Motor neuron (in vitro differentiated cells): ENCODE measurements around the gene HNRNPDL. TPM values are rescaled to one million over a fixed set of nuclear protein-coding genes. Genes with fewer than 3 reads are reported as not detected.
"Not testable (repeated sequence)": the region's sequence is repeated elsewhere in the genome, so short reads cannot be mapped to it uniquely, and the experiment has no call there.

Source experiments
- ATAC-seq, 8 experiments: fragments of 200-7000 bp; cut with Tn5 transposase; replicated peaks in 6 of 8; 2 replicates each; pipeline ENCODE4 v1.8.0; 2021; ENCODE audit warnings: mild to moderate bottlenecking in 8 of 8, moderate library complexity in 8 of 8
- H3K27ac ChIP-seq, 2 donors: fragments of 250-450 bp; sonication (Bioruptor Pico); 2 replicates each; pipeline ENCODE4 v1.9.0; 2021; ENCODE audit warnings: antibody characterized with exemption in 2 of 2, mild to moderate bottlenecking in 2 of 2, moderate library complexity in 1 of 2
- H3K4me1 ChIP-seq, 2 donors: fragments of 250-450 bp; sonication (Bioruptor Pico); replicated peaks in 1 of 2; 2 replicates each; pipeline ENCODE4 v1.6.1; 2021; ENCODE audit warnings: antibody characterized with exemption in 2 of 2, mild to moderate bottlenecking in 2 of 2, moderate library complexity in 1 of 2
- H3K4me3 ChIP-seq, 5 donors: fragments of 250-450 bp; sonication (Bioruptor Pico); 2 replicates each; pipeline ENCODE4 v1.9.0; 2021; ENCODE audit warnings: antibody characterized with exemption in 5 of 5, mild to moderate bottlenecking in 5 of 5, moderate library complexity in 4 of 5
- WGBS, 10 experiments: fragments of 450-650 bp; shearing (Covaris generic); methylation state at CpG; one replicate each; pipeline ENCODE4 v1.0.0; 2022; 5-methylcytosine and 5-hydroxymethylcytosine counted together
- in situ Hi-C, 9 experiments: fragments of 400-800 bp; cut with MboI; loops; one replicate each; pipeline ENCODE4 v1.15.0; 2021; ENCODE audit warnings: low sequenced_read_pairs in 9 of 9, low pct_unique_long_range_greater_than_20kb in 2 of 9; ENCODE audit not compliant: unreplicated experiment in 9 of 9
- total RNA-seq, 8 experiments: library from RNA; unstranded; fragments of 300-600 nt; gene quantifications; 2 replicates each; pipeline versions ENCODE4 v1.2.3 to v1.2.4, GENCODE V29; 2022

The HNRNPDL gene
- 100 to 1,000 TPM; 255 to 791 (median 419) TPM for total RNA-seq

DNA sequence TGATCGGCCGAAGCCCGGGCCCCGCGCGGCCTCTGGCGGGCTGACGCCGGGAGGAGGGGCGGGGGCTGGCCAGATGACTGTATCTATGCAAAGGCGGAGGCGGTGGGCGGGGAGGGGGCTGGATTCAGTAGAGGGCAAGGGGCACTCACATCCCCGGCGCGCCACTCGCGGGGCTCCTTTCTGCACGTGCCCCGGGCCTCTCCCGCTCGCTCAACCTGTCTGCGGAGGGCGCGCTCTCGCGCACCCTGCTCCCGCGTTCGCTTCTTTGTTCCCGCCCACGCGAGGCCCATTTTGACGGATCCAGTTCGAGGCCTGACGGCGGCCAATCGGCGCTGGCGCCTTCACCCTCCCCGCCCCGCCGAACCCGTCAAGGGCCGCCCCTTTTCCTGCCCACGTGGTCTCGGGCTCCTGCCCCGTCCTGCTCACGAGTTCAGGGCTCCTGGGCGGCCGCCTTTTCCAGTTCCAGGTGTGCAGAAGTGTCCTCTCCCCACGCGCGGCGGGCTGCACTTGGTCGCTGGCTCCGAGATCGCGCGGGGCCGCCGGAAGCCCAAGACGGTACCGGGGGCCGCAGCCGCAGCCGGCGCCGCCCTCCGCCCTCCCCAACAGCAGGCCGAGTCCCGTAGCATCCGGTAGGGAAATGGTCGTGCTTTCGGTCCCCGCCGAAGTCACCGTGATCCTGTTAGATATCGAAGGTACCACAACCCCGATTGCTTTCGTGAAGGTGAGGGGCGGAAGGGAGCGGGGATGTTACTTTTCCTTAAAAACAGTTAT lies at the start of gene HNRNPDL, which contains the start of gene ENOPH1:
Gene HNRNPDL (minus strand): TSS at position 270 of the 771 bp plus-strand sequence. CDS start 772 bp downstream, outside the sequence.
Gene ENOPH1 (plus strand): TSS at position 398 of the 771 bp plus-strand sequence. CDS start 240 bp downstream, at position 638.
- peak; percentile 69 to 82 (median 78) for ATAC-seq

DNA sequence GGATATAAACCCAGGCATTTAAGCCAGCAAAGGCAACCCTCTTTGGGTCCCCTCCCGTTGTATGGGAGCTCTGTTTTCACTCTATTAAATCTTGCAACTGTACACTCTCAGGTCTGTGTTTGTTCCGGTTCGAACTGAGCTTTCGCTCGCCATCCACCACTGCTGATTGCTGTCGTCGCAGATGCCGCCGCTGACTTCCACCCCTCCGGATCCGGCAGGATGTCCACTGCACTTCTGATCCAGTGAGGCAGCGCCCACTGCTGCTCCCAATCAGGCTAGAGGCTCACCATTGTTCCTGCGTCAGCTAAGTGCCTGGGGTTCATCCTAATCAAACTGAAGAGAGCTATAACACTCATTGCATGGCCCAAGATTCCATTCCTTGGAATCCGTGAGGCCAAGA lies 49.3 kb upstream of the HNRNPDL start:
- no peak overlapping the region for H3K27ac ChIP-seq
- no peak overlapping the region for H3K4me3 ChIP-seq
- H3K4me1 ChIP-seq: no peaks in the 10 kb centered on the region
- ATAC-seq: no peak
- in situ Hi-C loops: loop anchor here in 1 of 9 experiments (25.0 kb wide), 1 partner anchor 258 kb away; no protein-coding TSS in a partner anchor
- WGBS, 10 experiments: 50 to 100% (median 97%) methylated on average over 1 to 6 of the region's 14 CpGs; no CpG with 5 or more reads in 3 of the 10 experiments

More for the DNA sequence above, at the start of gene HNRNPDL, which contains the start of gene ENOPH1:
- WGBS, 10 experiments: 0 to 3% (median 0%) methylated on average over 1 to 10 of the region's 83 CpGs; no CpG with 5 or more reads in 5 of the 10 experiments
- H3K4me1 ChIP-seq: peaks cover 6 to 19% of the 10 kb centered on the region in 2 donors
- in situ Hi-C loops: no loop called here
- peak within 1 kb of the TSS; percentile 98 to 99 for H3K27ac ChIP-seq
- H3K4me3 ChIP-seq: peak within 1 kb of the TSS; percentile 70 to 99 (median 96)

DNA sequence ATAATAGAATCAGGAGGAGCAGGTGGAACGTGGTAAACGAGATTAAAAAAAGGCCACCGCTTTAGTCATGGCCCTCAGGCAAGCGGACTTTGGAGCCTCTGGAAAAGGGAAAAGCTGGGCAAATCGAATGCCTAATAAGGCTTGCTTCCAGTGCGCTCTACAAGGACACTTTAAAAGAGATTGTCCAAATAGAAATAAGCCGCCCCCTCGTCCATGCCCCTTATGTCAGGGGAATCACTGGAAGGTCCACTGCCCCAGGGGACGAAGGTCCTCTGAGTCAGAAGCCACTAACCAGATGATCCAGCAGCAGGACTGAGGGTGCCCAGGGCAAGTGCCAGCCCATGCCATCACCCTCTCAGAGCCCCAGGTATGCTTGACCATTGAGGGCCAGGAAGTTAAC lies 47.2 kb upstream of the HNRNPDL start:
- not testable (repeated sequence) for H3K4me3 ChIP-seq, H3K4me1 ChIP-seq, ATAC-seq, H3K27ac ChIP-seq
- 30 to 90% (median 78%) methylated on average over 2 of the region's 9 CpGs; no CpG with 5 or more reads in 6 of the 10 experiments for WGBS, 10 experiments
- in situ Hi-C loops: loop anchor here in 1 of 9 experiments (25.0 kb wide), 1 partner anchor 260 kb away; no protein-coding TSS in a partner anchor

- H3K4me1 ChIP-seq, H3K27ac ChIP-seq, ATAC-seq, H3K4me3 ChIP-seq: not testable (repeated sequence)
- in situ Hi-C loops: loop anchor here in 1 of 9 experiments (25.0 kb wide), 1 partner anchor 261 kb away; no protein-coding TSS in a partner anchor
- 91 to 100% (median 100%) methylated on average over 1 to 7 of the region's 7 CpGs; no CpG with 5 or more reads in 2 of the 10 experiments for WGBS, 10 experiments
Observed at GRCh38 chr4:82475931-82476330, 45.7 kb upstream of the HNRNPDL start.

- in situ Hi-C loops: loop anchor here in 4 of 9 experiments (25.0 kb wide), 3 partner anchors 264 to 789 kb away; no protein-coding TSS in a partner anchor
- 85 to 100% (median 96%) methylated on average over 1 to 6 of the region's 15 CpGs; no CpG with 5 or more reads in 3 of the 10 experiments for WGBS, 10 experiments
- no peak for ATAC-seq
Observed at GRCh38 chr4:82473621-82474164, 43.4 kb upstream of the HNRNPDL start.

GRCh38 chr4:82473080-82473479 lies 42.8 kb upstream of the HNRNPDL start:
- whole genome bisulfite sequencing, 10 experiments: 0 to 100% (median 50%) methylated on average over 1 to 5 of the region's 5 CpGs; no CpG with 5 or more reads in 3 of the 10 experiments

More at GRCh38 chr4:82473621-82474164, 43.4 kb upstream of the HNRNPDL start:
- Histone ChIP-seq H3K4me3 (no peak overlapping the region), H3K27ac (no peak overlapping the region), H3K4me1 (no peaks in the 10 kb centered on the region)

DNA sequence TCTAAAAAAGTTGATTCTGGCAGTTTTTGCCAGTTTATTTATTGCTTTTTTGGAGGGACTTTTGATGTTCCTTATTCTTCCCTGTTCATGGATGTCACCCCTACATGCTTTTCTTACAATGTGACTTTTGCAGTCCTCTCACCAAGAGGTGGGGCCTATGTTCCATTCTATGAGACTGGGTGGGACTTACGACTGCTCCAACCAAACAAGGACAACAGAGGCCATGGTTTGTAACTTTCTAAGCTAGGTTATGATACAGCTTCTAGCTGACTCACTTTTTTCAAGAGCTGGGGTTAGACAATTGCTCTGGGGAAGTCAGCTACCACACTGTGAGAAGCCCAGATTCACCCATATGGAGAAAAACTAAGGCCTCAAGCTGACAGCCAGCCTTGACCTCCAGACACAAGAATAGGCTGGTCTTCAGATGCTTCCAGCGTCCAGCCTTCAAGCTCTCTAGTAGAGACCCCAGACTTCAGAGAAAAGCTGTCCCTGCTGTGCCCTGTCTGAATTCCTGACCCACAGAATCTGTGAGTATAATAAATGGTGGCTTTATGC lies 39.6 kb upstream of the HNRNPDL start:
- in situ Hi-C loops: loop anchor here in 4 of 9 experiments (10.0 to 25.0 kb wide), 4 partner anchors 267 to 792 kb away; no protein-coding TSS in a partner anchor
- ATAC-seq: peak in 7 of 8 experiments; percentile 34 to 83 (median 57)
- H3K27ac ChIP-seq: no peak overlapping the region
- 65 to 71% (median 67%) methylated on average over 1 to 2 of the region's 2 CpGs; no CpG with 5 or more reads in 7 of the 10 experiments for WGBS, 10 experiments
- H3K4me1 ChIP-seq: no peaks in the 10 kb centered on the region
- no peak overlapping the region for H3K4me3 ChIP-seq

More at GRCh38 chr4:82473080-82473479, 42.8 kb upstream of the HNRNPDL start:
- H3K27ac ChIP-seq, ATAC-seq, H3K4me1 ChIP-seq, H3K4me3 ChIP-seq: not testable (repeated sequence)
- in situ Hi-C loops: loop anchor here in 4 of 9 experiments (25.0 kb wide), 3 partner anchors 264 to 789 kb away; no protein-coding TSS in a partner anchor

GRCh38 chr4:82467471-82467870 lies 37.2 kb upstream of the HNRNPDL start:
- Histone ChIP-seq H3K4me1 (no peaks in the 10 kb centered on the region), H3K27ac (no peak overlapping the region), H3K4me3 (no peak overlapping the region)
- in situ Hi-C loops: loop anchor here in 4 of 9 experiments (10.0 to 25.0 kb wide), 4 partner anchors 270 to 795 kb away; no protein-coding TSS in a partner anchor
- 20 to 60% (median 26%) methylated on average over 1 to 3 of the region's 3 CpGs; no CpG with 5 or more reads in 4 of the 10 experiments for WGBS, 10 experiments
- no peak for ATAC-seq

DNA sequence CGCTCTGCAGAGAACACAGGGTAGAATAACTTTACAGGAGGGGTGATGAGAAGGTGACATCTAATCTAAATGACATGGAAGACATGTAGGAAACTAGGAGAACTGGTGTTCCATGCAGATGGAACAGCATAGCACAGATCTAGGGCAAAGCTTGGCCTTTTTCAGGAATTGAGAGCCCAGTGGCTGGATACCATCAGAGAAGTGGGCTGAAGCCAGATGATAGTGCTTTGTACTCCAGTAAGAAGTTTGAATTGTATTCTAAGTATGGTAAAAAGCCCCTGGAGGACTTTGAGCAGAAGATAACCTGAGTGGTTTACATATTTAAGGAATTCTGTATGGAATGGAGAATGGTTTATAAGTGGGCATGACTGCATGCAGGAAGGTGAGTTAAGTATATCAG lies 33.0 kb upstream of the HNRNPDL start:
- H3K4me3 ChIP-seq: no peak overlapping the region
- no peak overlapping the region for H3K27ac ChIP-seq
- H3K4me1 ChIP-seq: no peaks in the 10 kb centered on the region
- in situ Hi-C loops: loop anchor here in 4 of 9 experiments (10.0 to 25.0 kb wide), 4 partner anchors 274 to 799 kb away; no protein-coding TSS in a partner anchor
- 83 to 100% (median 100%) methylated on average over 1 of the region's 1 CpG; no CpG with 5 or more reads in 4 of the 10 experiments for WGBS, 10 experiments
- no peak for ATAC-seq

GRCh38 chr4:82462415-82462831 lies 32.2 kb upstream of the HNRNPDL start:
- H3K4me1 ChIP-seq: no peaks in the 10 kb centered on the region
- no peak overlapping the region for H3K4me3 ChIP-seq
- no peak overlapping the region for H3K27ac ChIP-seq
- peak; percentile 73 to 90 (median 86) for ATAC-seq
- in situ Hi-C loops: loop anchor here in 4 of 9 experiments (10.0 to 25.0 kb wide), 4 partner anchors 275 to 800 kb away; no protein-coding TSS in a partner anchor
- 7 to 48% (median 34%) methylated on average over 2 to 3 of the region's 7 CpGs; no CpG with 5 or more reads in 6 of the 10 experiments for WGBS, 10 experiments

- Histone ChIP-seq H3K4me3 (no peak overlapping the region), H3K27ac (no peak overlapping the region), H3K4me1 (no peaks in the 10 kb centered on the region)
- no peak for ATAC-seq
- in situ Hi-C loops: loop anchor here in 4 of 9 experiments (10.0 to 25.0 kb wide), 4 partner anchors 276 to 801 kb away; no protein-coding TSS in a partner anchor
- 75 to 100% (median 93%) methylated on average over 2 of the region's 2 CpGs; no CpG with 5 or more reads in 1 of the 10 experiments for WGBS, 10 experiments
Observed at GRCh38 chr4:82461710-82462109, 31.4 kb upstream of the HNRNPDL start.

GRCh38 chr4:82458729-82459128 lies 28.5 kb upstream of the HNRNPDL start:
- no peak for ATAC-seq
- no peaks in the 10 kb centered on the region for H3K4me1 ChIP-seq
- in situ Hi-C loops: loop anchor here in 4 of 9 experiments (25.0 kb wide), 3 partner anchors 279 to 804 kb away; no protein-coding TSS in a partner anchor
- no peak overlapping the region for H3K27ac ChIP-seq
- no peak overlapping the region for H3K4me3 ChIP-seq
- WGBS, 10 experiments: 80 to 100% (median 100%) methylated on average over 1 to 2 of the region's 2 CpGs; no CpG with 5 or more reads in 3 of the 10 experiments
